Anterior cingulate cortex (tissue), 58 donors: ENCODE results near the gene PADI1.

Experiments
- DNase-seq, 58 donors: peaks; one replicate each; lab custom pipeline; 2025; lab: John Stamatoyannopoulos, UW

Gene PADI1

GRCh38 chr1:17194615-17195528 is 10.1 kb upstream of the PADI1 start:
- no peak for DNase-seq

GRCh38 chr1:17195731-17196130 is 9.2 kb upstream of the PADI1 start:
- DNase-seq = no peak

- DNase-seq = no peak
These were observed 8.3 kb upstream of the PADI1 start for GRCh38 chr1:17196496-17197185.

- no peak for DNase-seq
These were observed 7.2 kb upstream of the PADI1 start for GRCh38 chr1:17197696-17198095.

- DNase-seq = no peak
These were observed 6.3 kb upstream of the PADI1 start for GRCh38 chr1:17198476-17199258.

GRCh38 chr1:17199267-17200044 is 5.5 kb upstream of the PADI1 start:
- DNase-seq = no peak

- no peak for DNase-seq
These were observed 4.7 kb upstream of the PADI1 start for GRCh38 chr1:17200246-17200645.

- no peak for DNase-seq
These were observed 4.2 kb upstream of the PADI1 start for GRCh38 chr1:17200756-17201155.

- DNase-seq = no peak
These were observed 3.5 kb upstream of the PADI1 start for GRCh38 chr1:17201201-17202021.

GRCh38 chr1:17205652-17206051 is 724 bp downstream of the PADI1 start:
- no peak for DNase-seq

- DNase-seq = no peak
These were observed 1.3 kb downstream of the PADI1 start for GRCh38 chr1:17206196-17206595.

- DNase-seq = peak in 28 of 58 donors; percentile 3 to 61 (median 14)
These were observed 2.1 kb downstream of the PADI1 start for GRCh38 chr1:17207046-17207445.

GRCh38 chr1:17207540-17207939 is 2.6 kb downstream of the PADI1 start:
- peak in 7 of 58 donors; percentile 1 to 35 (median 6) for DNase-seq

GRCh38 chr1:17207966-17208418 is 3.1 kb downstream of the PADI1 start:
- DNase-seq = no peak

- DNase-seq = no peak
These were observed 3.6 kb downstream of the PADI1 start for GRCh38 chr1:17208546-17208945.

GRCh38 chr1:17209430-17209829 is 4.5 kb downstream of the PADI1 start:
- DNase-seq = no peak

- DNase-seq = no peak
These were observed 5.2 kb downstream of the PADI1 start for GRCh38 chr1:17210176-17210575.

GRCh38 chr1:17211377-17211776 is 6.4 kb downstream of the PADI1 start:
- no peak for DNase-seq

- DNase-seq = no peak
These were observed 7.1 kb downstream of the PADI1 start for GRCh38 chr1:17212009-17212408.
